B cell (primary cell): Measurements from ENCODE around the gene SSR1.

ENCODE experiments used
- EZH2 ChIP-seq: IDR thresholded peaks from 2 replicates; pipeline ENCODE4 v1.6.1; 2012; ENCODE audit warnings: borderline replicate concordance, low read depth, mild to moderate bottlenecking, moderate library complexity, low read length; ENCODE audit not compliant: insufficient read depth, poor library complexity, severe bottlenecking
- TF ChIP-seq, protein P1 (sequence below): fragments of 200-600 bp; IDR thresholded peaks from one replicate; pipeline ENCODE4 v1.8.0; 2022; ENCODE audit warnings: antibody characterized with exemption, mild to moderate bottlenecking

DNA sequence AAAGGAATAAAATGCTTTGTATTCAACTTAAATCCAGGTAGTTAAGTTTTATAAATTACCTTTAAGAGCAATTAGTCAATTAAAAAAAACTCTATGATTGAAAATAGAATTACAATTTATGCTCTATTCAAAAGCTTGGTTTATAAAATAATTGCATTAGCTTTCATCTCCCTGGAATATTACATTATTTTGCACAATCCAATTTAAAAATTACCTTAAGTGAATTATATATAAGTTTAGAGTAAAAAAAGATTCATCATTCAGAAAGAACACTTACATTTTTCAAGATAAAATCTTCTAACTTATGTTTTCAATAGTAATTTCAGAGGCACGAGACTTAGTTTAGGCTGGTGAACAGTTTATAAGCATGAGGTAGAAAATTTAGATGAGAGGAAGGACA lies 14.9 kb downstream of the SSR1 start:
- TF ChIP-seq, protein P1, sequence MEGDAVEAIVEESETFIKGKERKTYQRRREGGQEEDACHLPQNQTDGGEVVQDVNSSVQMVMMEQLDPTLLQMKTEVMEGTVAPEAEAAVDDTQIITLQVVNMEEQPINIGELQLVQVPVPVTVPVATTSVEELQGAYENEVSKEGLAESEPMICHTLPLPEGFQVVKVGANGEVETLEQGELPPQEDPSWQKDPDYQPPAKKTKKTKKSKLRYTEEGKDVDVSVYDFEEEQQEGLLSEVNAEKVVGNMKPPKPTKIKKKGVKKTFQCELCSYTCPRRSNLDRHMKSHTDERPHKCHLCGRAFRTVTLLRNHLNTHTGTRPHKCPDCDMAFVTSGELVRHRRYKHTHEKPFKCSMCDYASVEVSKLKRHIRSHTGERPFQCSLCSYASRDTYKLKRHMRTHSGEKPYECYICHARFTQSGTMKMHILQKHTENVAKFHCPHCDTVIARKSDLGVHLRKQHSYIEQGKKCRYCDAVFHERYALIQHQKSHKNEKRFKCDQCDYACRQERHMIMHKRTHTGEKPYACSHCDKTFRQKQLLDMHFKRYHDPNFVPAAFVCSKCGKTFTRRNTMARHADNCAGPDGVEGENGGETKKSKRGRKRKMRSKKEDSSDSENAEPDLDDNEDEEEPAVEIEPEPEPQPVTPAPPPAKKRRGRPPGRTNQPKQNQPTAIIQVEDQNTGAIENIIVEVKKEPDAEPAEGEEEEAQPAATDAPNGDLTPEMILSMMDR: no peak
- TF ChIP-seq EZH2: no peak
